GM19467 (cell line): Measurements from ENCODE around the gene CES2.

Source experiments
- ATAC-seq: cut with Tn5 transposase; IDR thresholded peaks from one replicate; pipeline ENCODE4 v1.9.1; 2021; ENCODE audit warnings: mild to moderate bottlenecking, moderate library complexity; ENCODE audit not compliant: unreplicated experiment

Gene CES2

GRCh38 chr16:66918803-66919568 lies 16.3 kb upstream of the CES2 start, which contains the start of gene CDH16:
Gene CDH16 (minus strand): TSS chr16:66918885. CDS start chr16:66918065, 820 bp downstream.
- no peak for ATAC-seq

GRCh38 chr16:66919569-66920298 lies 15.6 kb upstream of the CES2 start:
- ATAC-seq: no peak

GRCh38 chr16:66920299-66920590 lies 15.1 kb upstream of the CES2 start:
- no peak for ATAC-seq

- no peak for ATAC-seq
These were observed 14.2 kb upstream of the CES2 start for GRCh38 chr16:66920924-66921680.

GRCh38 chr16:66921729-66922450 lies 13.4 kb upstream of the CES2 start:
- ATAC-seq: no peak

- no peak for ATAC-seq
These were observed 12.0 kb upstream of the CES2 start for GRCh38 chr16:66923247-66923731.

- ATAC-seq: no peak
These were observed 11.4 kb upstream of the CES2 start for GRCh38 chr16:66923866-66924265.

GRCh38 chr16:66924527-66925321 lies 10.6 kb upstream of the CES2 start:
- no peak for ATAC-seq

- ATAC-seq: no peak
These were observed 9.9 kb upstream of the CES2 start, which contains the start of gene RRAD for GRCh38 chr16:66925322-66925840. Gene RRAD (minus strand): TSS chr16:66925535. CDS start chr16:66925179, 356 bp downstream.

- no peak for ATAC-seq
These were observed 9.0 kb upstream of the CES2 start for GRCh38 chr16:66926171-66926947.

- ATAC-seq: no peak
These were observed 8.3 kb upstream of the CES2 start for GRCh38 chr16:66926961-66927436.

GRCh38 chr16:66927918-66928649 lies 7.2 kb upstream of the CES2 start:
- ATAC-seq: no peak

- ATAC-seq: no peak
These were observed 6.5 kb upstream of the CES2 start for GRCh38 chr16:66928702-66929388.

GRCh38 chr16:66930189-66930588 lies 5.1 kb upstream of the CES2 start:
- no peak for ATAC-seq

GRCh38 chr16:66931665-66932064 lies 3.7 kb upstream of the CES2 start:
- ATAC-seq: no peak

- ATAC-seq: no peak
These were observed 3.2 kb upstream of the CES2 start for GRCh38 chr16:66932076-66932475.

- ATAC-seq: no peak
These were observed 1.6 kb upstream of the CES2 start for GRCh38 chr16:66933776-66934137.
